ENCODE measurements around the gene SERPINE1.
"Not testable (repeated sequence)": the region's sequence is repeated elsewhere in the genome, so short reads cannot be mapped to it uniquely, and the experiment has no call there.

Gene SERPINE1

GRCh38 chr7:101088069-101088425 lies 38.9 kb upstream of the SERPINE1 start:
- Histone ChIP-seq H3K9ac (ENCODE audit: low read depth, low read length) (no peak overlapping the region), H3K36me3 (ENCODE audit: insufficient read depth, low read length) (peaks cover 47% of the 10 kb centered on the region), H3K27me3 (ENCODE audit: insufficient read depth, low read length, poor library complexity) (no peaks in the 10 kb centered on the region), H3K27ac (ENCODE audit: low read length) (no peak overlapping the region), H3K79me2 (ENCODE audit: insufficient read depth, low read length) (peaks cover 57% of the 10 kb centered on the region), H3K9me3 (ENCODE audit: insufficient read depth, low read length, severe bottlenecking) (no peaks in the 10 kb centered on the region), H3K4me2 (ENCODE audit: insufficient read depth, low read length) (no peak overlapping the region; the same call in 1 of the 2 replicates), H4K20me1 (ENCODE audit: insufficient read depth, low read length) (peaks cover 31% of the 10 kb centered on the region), H3K4me1 (ENCODE audit: insufficient read depth, low read length) (peaks cover 23% of the 10 kb centered on the region), H2AFZ (ENCODE audit: low read depth, low read length) (no peak overlapping the region), H3K4me3 (ENCODE audit: low read depth in 1 of 2, low read length in 2 of 2) (no peak overlapping the region)
- DNase-seq (no peak), ATAC-seq (ENCODE audit: insufficient read depth, low read depth) (no peak)
- TF ChIP-seq, protein P1, sequence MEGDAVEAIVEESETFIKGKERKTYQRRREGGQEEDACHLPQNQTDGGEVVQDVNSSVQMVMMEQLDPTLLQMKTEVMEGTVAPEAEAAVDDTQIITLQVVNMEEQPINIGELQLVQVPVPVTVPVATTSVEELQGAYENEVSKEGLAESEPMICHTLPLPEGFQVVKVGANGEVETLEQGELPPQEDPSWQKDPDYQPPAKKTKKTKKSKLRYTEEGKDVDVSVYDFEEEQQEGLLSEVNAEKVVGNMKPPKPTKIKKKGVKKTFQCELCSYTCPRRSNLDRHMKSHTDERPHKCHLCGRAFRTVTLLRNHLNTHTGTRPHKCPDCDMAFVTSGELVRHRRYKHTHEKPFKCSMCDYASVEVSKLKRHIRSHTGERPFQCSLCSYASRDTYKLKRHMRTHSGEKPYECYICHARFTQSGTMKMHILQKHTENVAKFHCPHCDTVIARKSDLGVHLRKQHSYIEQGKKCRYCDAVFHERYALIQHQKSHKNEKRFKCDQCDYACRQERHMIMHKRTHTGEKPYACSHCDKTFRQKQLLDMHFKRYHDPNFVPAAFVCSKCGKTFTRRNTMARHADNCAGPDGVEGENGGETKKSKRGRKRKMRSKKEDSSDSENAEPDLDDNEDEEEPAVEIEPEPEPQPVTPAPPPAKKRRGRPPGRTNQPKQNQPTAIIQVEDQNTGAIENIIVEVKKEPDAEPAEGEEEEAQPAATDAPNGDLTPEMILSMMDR (IDR thresholded peaks at IDR 0.05; ENCODE audit: borderline replicate concordance, extremely low read depth, low read length, poor library complexity, severe bottlenecking), result no peak
- no peak for TF ChIP-seq EZH2 (IDR thresholded peaks at IDR 0.05; ENCODE audit: borderline replicate concordance, low read depth, low read length, severe bottlenecking)

GRCh38 chr7:101088858-101089529 lies 37.9 kb upstream of the SERPINE1 start:
- peaks cover 57% of the 10 kb centered on the region for H3K79me2 ChIP-seq (ENCODE audit: insufficient read depth, low read length)
- H3K4me2 ChIP-seq (ENCODE audit: insufficient read depth, low read length), result no peak overlapping the region
- no peak overlapping the region for H2AFZ ChIP-seq (ENCODE audit: low read depth, low read length)
- H3K9me3 ChIP-seq (ENCODE audit: insufficient read depth, low read length, severe bottlenecking), result no peaks in the 10 kb centered on the region
- no peak for DNase-seq
- H3K27me3 ChIP-seq (ENCODE audit: insufficient read depth, low read length, poor library complexity), result no peaks in the 10 kb centered on the region
- peaks cover 32% of the 10 kb centered on the region for H4K20me1 ChIP-seq (ENCODE audit: insufficient read depth, low read length)
- no peak overlapping the region for H3K9ac ChIP-seq (ENCODE audit: low read depth, low read length)
- TF ChIP-seq, protein P1 (IDR thresholded peaks at IDR 0.05; ENCODE audit: borderline replicate concordance, extremely low read depth, low read length, poor library complexity, severe bottlenecking), result no peak
- no peak for TF ChIP-seq EZH2 (IDR thresholded peaks at IDR 0.05; ENCODE audit: borderline replicate concordance, low read depth, low read length, severe bottlenecking)
- H3K36me3 ChIP-seq (ENCODE audit: insufficient read depth, low read length), result peaks cover 47% of the 10 kb centered on the region
- peaks cover 23% of the 10 kb centered on the region for H3K4me1 ChIP-seq (ENCODE audit: insufficient read depth, low read length)
- no peak overlapping the region for H3K27ac ChIP-seq (ENCODE audit: low read length)
- no peak for ATAC-seq (ENCODE audit: insufficient read depth, low read depth)
- H3K4me3 ChIP-seq (ENCODE audit: low read depth in 1 of 2, low read length in 2 of 2), result no peak overlapping the region

- peaks cover 47% of the 10 kb centered on the region for H3K36me3 ChIP-seq (ENCODE audit: insufficient read depth, low read length)
- no peak overlapping the region for H3K9ac ChIP-seq (ENCODE audit: low read depth, low read length)
- peaks cover 19% of the 10 kb centered on the region for H3K4me1 ChIP-seq (ENCODE audit: insufficient read depth, low read length)
- H3K79me2 ChIP-seq (ENCODE audit: insufficient read depth, low read length), result peaks cover 57% of the 10 kb centered on the region
- H3K4me3 ChIP-seq (ENCODE audit: low read depth in 1 of 2, low read length in 2 of 2), result no peak overlapping the region
- H4K20me1 ChIP-seq (ENCODE audit: insufficient read depth, low read length), result peaks cover 41% of the 10 kb centered on the region
- TF ChIP-seq, protein P1 (IDR thresholded peaks at IDR 0.05; ENCODE audit: borderline replicate concordance, extremely low read depth, low read length, poor library complexity, severe bottlenecking), result no peak
- H2AFZ ChIP-seq (ENCODE audit: low read depth, low read length), result no peak overlapping the region
- no peak overlapping the region for H3K4me2 ChIP-seq (ENCODE audit: insufficient read depth, low read length)
- no peaks in the 10 kb centered on the region for H3K9me3 ChIP-seq (ENCODE audit: insufficient read depth, low read length, severe bottlenecking)
- no peaks in the 10 kb centered on the region for H3K27me3 ChIP-seq (ENCODE audit: insufficient read depth, low read length, poor library complexity)
- DNase-seq (no peak), ATAC-seq (ENCODE audit: insufficient read depth, low read depth) (no peak)
- H3K27ac ChIP-seq (ENCODE audit: low read length), result no peak overlapping the region
These were observed 37.0 kb upstream of the SERPINE1 start for GRCh38 chr7:101089876-101090275.

- not testable (repeated sequence) for ATAC-seq (ENCODE audit: insufficient read depth, low read depth); H3K9ac ChIP-seq (ENCODE audit: low read depth, low read length); H3K27ac ChIP-seq (ENCODE audit: low read length)
These were observed 34.5 kb upstream of the SERPINE1 start for GRCh38 chr7:101092266-101092905.

More at GRCh38 chr7:101092266-101092905, 34.5 kb upstream of the SERPINE1 start:
- H3K27me3 ChIP-seq (ENCODE audit: insufficient read depth, low read length, poor library complexity); H3K9me3 ChIP-seq (ENCODE audit: insufficient read depth, low read length, severe bottlenecking); H3K4me3 ChIP-seq (ENCODE audit: low read depth in 1 of 2, low read length in 2 of 2); H2AFZ ChIP-seq (ENCODE audit: low read depth, low read length); H3K4me2 ChIP-seq (ENCODE audit: insufficient read depth, low read length); H3K4me1 ChIP-seq (ENCODE audit: insufficient read depth, low read length); DNase-seq: not testable (repeated sequence)
- Histone ChIP-seq H4K20me1 (ENCODE audit: insufficient read depth, low read length) (peaks cover 43% of the 10 kb centered on the region), H3K36me3 (ENCODE audit: insufficient read depth, low read length) (peaks cover 39% of the 10 kb centered on the region), H3K79me2 (ENCODE audit: insufficient read depth, low read length) (peaks cover 35% of the 10 kb centered on the region)
